Adrenal gland (tissue), 12 donors: ENCODE results near the gene SERPINB5. TPM values are rescaled to one million over a fixed set of nuclear protein-coding genes. Genes with fewer than 3 reads are reported as not detected.

ENCODE experiments used
- DNase-seq, 7 donors: peaks; one replicate each; pipeline ENCODE4 v3.0.0-alpha.2; 2019 to 2020
- H3K27ac ChIP-seq, 5 donors: fragments of 200-600 bp; sonication (generic) in 4 of 5; 1 replicate in 3 of 5; 2 replicates in 2 of 5; pipeline versions ENCODE4 v1.5.1 to v1.8.0; 2016 to 2020; ENCODE audit warnings: mild to moderate bottlenecking in 1 of 5
- H3K27me3 ChIP-seq: fragments of 200-600 bp; 2 replicates; pipeline ENCODE4 v1.8.0; 2021
- H3K36me3 ChIP-seq, 2 donors: fragments of 200-600 bp; replicated peaks in 1 of 2; 1 replicate in 1 of 2; 2 replicates in 1 of 2; pipeline versions ENCODE4 v1.5.1 to v1.8.0; 2018 to 2022
- H3K4me1 ChIP-seq, 2 donors: fragments of 200-600 bp; replicated peaks in 1 of 2; 1 replicate in 1 of 2; 2 replicates in 1 of 2; pipeline versions ENCODE4 v1.5.1 to v1.8.0; 2018 to 2021
- H3K4me3 ChIP-seq, 4 donors: fragments of 200-600 bp; sonication (generic) in 3 of 4; one replicate each; pipeline ENCODE4 v1.5.1; 2016 to 2018
- H3K9me3 ChIP-seq, 3 donors: fragments of 200-600 bp; sonication (generic) in 1 of 3; replicated peaks in 1 of 3; 1 replicate in 2 of 3; 2 replicates in 1 of 3; pipeline versions ENCODE4 v1.5.1 to v1.8.0; 2016 to 2021
- CTCF ChIP-seq, 6 experiments: fragments of 450-650 bp in 4 of 6; fragments of 200-600 bp in 2 of 6; sonication (generic) in 1 of 6; IDR thresholded peaks; 1 replicate in 5 of 6; 2 replicates in 1 of 6; pipeline versions ENCODE4 v1.5.1 to v1.8.0; 2016 to 2021; ENCODE audit warnings: antibody characterized with exemption in 6 of 6, mild to moderate bottlenecking in 2 of 6, moderate library complexity in 1 of 6
- POLR2A ChIP-seq, 2 donors: fragments of 450-650 bp; IDR thresholded peaks; one replicate each; pipeline ENCODE4 v1.6.1; 2017; ENCODE audit warnings: antibody characterized with exemption in 2 of 2, mild to moderate bottlenecking in 2 of 2, moderate library complexity in 1 of 2
- WGBS, 4 donors: extraction: QIAGEN DNeasy Blood & Tissue Kit in 2 of 4; methylation state at CpG; one replicate each; pipeline versions ENCODE4 v1.1.5 to v1.1.7; 2013 to 2017; 5-methylcytosine and 5-hydroxymethylcytosine counted together
- intact Hi-C, 2 donors: fragments of 100-400 bp; cut with DNase I; formaldehyde crosslinking; loops; one replicate each; pipeline versions ENCODE4 v1.14.1 to v1.15.0; 2022 to 2023
- polyA plus RNA-seq, 3 donors: library from polyadenylated mRNA; stranded (reverse); fragments of 200-250 nt in 2 of 3; fragments of 350-450 nt in 1 of 3; fragmentation: Illumina TruSeq in 1 of 3; extraction: RNeasy Lipid Tissue Mini Kit (QIAGEN cat#74804) in 1 of 3; gene quantifications; one replicate each; pipeline ENCODE4 v1.2.3, GENCODE V29; 2013 to 2014
- total RNA-seq, 9 donors: library from RNA; depleted of rRNA in 4 of 9; stranded (reverse); fragments of >200 nt in 4 of 9; fragments of 120-200 nt in 1 of 9; fragmentation: NEBNext Ultra II Directional in 1 of 9; extraction: Animal tissue kit (Norgen Biotek cat#: 25700) in 1 of 9; gene quantifications; one replicate each; pipeline versions ENCODE4 v1.1.0 to v1.2.4, GENCODE V29; 2013 to 2023
- donor health status: healthy with polysubstance abuse.
- donor health status: Bipolar disorder and iron deficiency.
- donor health status: DM: yes; HTN: yes; CAD: no.
- donor health status: DM: no; HTN: no; CAD: no.
- donor health status: DM: no; HTN: no; CAD: no.
- donor health status: DM: yes; HTN: yes; CAD: no.

The SERPINB5 gene
- total and polyA plus RNA-seq, 12 donors, result 0.06 to 0.29 (median 0.07) TPM; not detected in 9

DNA sequence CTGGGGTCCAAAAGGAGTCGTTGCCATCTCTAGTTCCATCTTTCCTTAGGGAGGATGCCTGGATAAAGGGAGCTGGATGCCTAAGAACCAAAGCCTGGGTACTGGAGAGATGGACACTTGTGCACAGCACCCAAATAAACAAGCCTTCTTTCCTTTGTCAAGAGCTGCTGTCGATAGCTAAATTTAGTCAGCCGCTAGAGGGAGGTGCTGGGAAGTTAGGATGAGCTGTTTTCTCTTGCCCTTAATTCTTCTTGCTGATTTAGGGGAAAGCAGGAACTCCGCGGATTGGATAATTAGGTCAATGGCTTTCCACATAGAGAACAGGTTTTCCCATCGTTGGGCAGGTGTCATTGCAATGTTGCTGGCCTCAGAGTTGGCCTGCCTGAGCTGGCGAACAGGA, 34.5 kb downstream of the SERPINB5 start:
- intact Hi-C loops, result loop anchor here (10.0 kb wide), 2 partner anchors 54 to 334 kb away; no protein-coding TSS in a partner anchor
- Histone ChIP-seq H3K36me3 (no peaks in the 10 kb centered on the region), H3K9me3 (no peaks in the 10 kb centered on the region), H3K4me1 (no peaks in the 10 kb centered on the region), H3K27ac (no peak overlapping the region), H3K27me3 (no peaks in the 10 kb centered on the region), H3K4me3 (no peak overlapping the region)
- TF ChIP-seq CTCF (IDR thresholded peaks at IDR 0.05), result peak; percentile 16 to 53 (median 41)
- TF ChIP-seq POLR2A (IDR thresholded peaks at IDR 0.05), result no peak
- peak in 5 of 7 donors; percentile 30 to 44 (median 39) for DNase-seq
- 16 to 33% (median 26%) methylated on average over 7 of the region's 7 CpGs for WGBS, 4 donors

DNA sequence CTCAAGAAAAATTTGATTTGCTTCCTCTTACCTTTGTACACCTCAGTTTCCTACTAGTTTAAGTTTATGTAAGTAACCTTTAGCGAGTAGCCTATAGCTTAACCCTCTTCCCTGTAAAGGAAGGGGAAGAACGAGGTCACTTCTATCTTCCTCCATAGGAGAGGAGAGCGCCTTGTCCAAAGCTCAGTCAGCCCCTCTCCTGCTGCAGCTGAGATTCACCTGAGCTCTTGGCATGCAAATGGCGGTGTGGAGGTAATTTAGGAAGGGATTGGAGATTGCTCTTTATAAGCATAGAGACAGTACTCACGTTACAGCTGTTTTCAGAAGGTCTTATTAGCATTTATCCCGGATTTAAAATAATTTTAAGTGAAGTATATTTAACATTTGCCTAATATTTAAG, 37.6 kb downstream of the SERPINB5 start:
- Histone ChIP-seq H3K9me3 (no peaks in the 10 kb centered on the region), H3K4me3 (no peak overlapping the region), H3K36me3 (no peaks in the 10 kb centered on the region), H3K27me3 (no peaks in the 10 kb centered on the region), H3K27ac (no peak overlapping the region), H3K4me1 (no peaks in the 10 kb centered on the region)
- intact Hi-C loops, result loop anchor here (10.0 kb wide), 2 partner anchors 50 to 330 kb away; no protein-coding TSS in a partner anchor
- no peak for TF ChIP-seq CTCF (IDR thresholded peaks at IDR 0.05)
- no peak for TF ChIP-seq POLR2A (IDR thresholded peaks at IDR 0.05)
- 67 to 72% (median 69%) methylated on average over 6 of the region's 6 CpGs for WGBS, 4 donors
- DNase-seq, result no peak

DNA sequence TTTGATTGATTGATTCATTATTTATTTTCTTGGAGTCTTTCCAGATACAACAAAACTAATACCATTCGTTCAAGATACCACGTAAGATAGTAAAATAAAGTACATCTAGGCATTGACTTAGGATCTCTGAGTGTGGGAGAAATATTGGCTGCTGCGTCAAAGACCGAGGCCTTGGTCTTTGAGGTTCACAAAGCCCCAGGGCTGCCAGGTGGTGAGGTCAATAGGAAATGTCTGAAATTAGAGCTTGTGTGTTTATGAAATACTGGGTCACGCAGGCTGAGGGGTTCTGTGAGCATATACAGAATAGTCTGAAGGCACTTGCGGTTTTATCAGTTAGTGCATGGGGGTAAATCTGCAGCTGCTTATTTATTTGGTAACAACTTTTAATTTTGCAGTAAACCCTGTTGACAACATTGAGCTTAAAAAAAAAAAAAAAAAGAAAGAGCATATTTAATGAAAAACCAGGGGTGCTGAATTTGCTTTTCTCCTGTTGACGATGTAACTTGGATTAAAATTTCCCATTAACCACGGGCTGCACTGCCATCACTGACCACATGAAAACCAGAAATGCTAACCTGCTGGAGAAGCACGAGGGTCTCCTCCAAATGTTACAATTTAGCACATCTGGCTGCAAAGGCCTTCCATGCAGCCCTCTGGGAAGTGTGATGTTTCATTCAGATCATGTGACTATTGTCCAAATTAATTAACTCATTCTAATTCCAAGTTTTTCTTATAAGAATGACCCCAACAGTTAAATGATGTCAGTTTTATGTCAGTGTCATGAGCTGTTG, 38.3 kb downstream of the SERPINB5 start:
- intact Hi-C loops, result loop anchor here (5.0 to 10.0 kb wide), 3 partner anchors 50 to 330 kb away; no protein-coding TSS in a partner anchor
- no peak for TF ChIP-seq CTCF (IDR thresholded peaks at IDR 0.05)
- TF ChIP-seq POLR2A (IDR thresholded peaks at IDR 0.05), result no peak
- Histone ChIP-seq H3K27me3 (peaks cover 4% of the 10 kb centered on the region), H3K27ac (no peak overlapping the region), H3K4me1 (no peaks in the 10 kb centered on the region), H3K9me3 (no peaks in the 10 kb centered on the region), H3K36me3 (no peaks in the 10 kb centered on the region), H3K4me3 (no peak overlapping the region)
- no peak for DNase-seq
- WGBS, 4 donors, result 64 to 79% (median 67%) methylated on average over 9 of the region's 9 CpGs

DNA sequence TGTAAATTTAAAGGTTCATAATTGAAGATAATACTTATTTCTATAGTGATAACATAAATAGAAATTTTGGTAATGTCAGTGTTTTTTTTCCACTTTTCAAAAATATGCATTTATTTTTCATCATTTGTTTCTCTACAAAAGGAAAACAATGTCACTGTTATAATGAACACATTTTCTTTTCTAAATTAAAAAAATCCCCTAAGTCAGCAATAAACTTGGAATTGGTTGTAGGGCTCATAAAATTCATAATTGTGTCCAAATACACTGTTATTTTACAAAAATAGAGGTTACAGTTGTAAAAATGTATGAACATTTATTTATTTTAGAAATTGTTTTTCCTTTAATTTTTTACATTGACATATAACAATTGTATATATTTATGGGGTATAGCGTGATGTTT, 39.0 kb downstream of the SERPINB5 start:
- Histone ChIP-seq H3K9me3 (no peaks in the 10 kb centered on the region), H3K27me3 (peaks cover 4% of the 10 kb centered on the region), H3K4me1 (no peaks in the 10 kb centered on the region), H3K27ac (no peak overlapping the region), H3K4me3 (no peak overlapping the region), H3K36me3 (no peaks in the 10 kb centered on the region)
- WGBS, 4 donors, result 0 to 77% (median 38%) methylated on average over 1 of the region's 1 CpG
- DNase-seq, result no peak
- intact Hi-C loops, result loop anchor here (5.0 to 10.0 kb wide), 3 partner anchors 49 to 329 kb away; no protein-coding TSS in a partner anchor
- TF ChIP-seq POLR2A (IDR thresholded peaks at IDR 0.05) (no peak), CTCF (IDR thresholded peaks at IDR 0.05) (no peak)
